Stimulated activated CD4-positive, alpha-beta T cell treated with anti-CD3 and anti-CD28 coated beads, Interleukin-1b, Interleukin-23, amount 100 ng/mL, for 48 hours (primary cell): ENCODE results near the gene RNH1.

Source experiments
- DNase-seq: peaks from one replicate; pipeline ENCODE4 v3.0.0-alpha.2; 2020

The RNH1 gene

DNA sequence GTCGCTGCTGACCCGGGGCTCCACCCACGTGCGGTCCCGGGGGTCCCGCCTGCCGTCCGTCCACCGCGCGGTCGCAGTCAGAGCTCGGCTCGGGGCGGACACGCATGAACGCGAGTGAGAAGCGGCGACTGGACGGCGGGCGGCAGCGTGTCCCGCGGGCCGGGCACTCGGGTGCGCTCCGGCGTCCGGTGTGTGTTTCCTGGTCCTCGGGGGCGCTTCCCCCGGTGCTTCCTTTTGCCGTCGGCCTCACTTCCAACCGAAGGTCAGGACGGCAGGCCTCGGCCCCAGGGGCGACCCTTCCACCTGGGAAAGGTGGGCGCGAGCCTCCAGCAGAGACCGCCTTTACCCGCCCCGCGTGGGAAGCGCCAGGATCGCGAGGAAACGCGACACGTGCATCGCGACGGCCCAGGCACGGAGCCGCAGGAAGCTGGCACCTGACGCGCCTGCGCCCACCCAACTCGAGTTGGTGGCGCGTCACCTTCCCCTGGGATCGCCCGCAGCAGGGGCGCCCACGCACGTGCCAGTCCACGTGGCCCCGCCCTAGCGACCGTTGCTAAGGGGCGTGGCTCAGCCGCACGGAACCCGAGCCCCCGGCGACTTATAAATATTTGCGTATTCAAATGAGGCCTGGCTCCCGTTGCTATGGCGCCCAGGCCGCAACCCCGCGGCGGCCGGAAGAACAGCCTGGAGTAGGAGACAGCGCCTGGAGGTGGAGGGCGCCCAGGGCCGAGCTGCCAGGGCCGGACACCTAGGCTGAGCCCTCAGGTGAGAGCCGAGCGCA, 30.0 kb upstream of the RNH1 start, which contains the start of gene LRRC56:
TSS of gene LRRC56 (plus strand) at position 687 of the 781 bp plus-strand sequence. CDS start 3,158 bp downstream, outside the sequence.
- DNase-seq = peak; percentile 88

DNA sequence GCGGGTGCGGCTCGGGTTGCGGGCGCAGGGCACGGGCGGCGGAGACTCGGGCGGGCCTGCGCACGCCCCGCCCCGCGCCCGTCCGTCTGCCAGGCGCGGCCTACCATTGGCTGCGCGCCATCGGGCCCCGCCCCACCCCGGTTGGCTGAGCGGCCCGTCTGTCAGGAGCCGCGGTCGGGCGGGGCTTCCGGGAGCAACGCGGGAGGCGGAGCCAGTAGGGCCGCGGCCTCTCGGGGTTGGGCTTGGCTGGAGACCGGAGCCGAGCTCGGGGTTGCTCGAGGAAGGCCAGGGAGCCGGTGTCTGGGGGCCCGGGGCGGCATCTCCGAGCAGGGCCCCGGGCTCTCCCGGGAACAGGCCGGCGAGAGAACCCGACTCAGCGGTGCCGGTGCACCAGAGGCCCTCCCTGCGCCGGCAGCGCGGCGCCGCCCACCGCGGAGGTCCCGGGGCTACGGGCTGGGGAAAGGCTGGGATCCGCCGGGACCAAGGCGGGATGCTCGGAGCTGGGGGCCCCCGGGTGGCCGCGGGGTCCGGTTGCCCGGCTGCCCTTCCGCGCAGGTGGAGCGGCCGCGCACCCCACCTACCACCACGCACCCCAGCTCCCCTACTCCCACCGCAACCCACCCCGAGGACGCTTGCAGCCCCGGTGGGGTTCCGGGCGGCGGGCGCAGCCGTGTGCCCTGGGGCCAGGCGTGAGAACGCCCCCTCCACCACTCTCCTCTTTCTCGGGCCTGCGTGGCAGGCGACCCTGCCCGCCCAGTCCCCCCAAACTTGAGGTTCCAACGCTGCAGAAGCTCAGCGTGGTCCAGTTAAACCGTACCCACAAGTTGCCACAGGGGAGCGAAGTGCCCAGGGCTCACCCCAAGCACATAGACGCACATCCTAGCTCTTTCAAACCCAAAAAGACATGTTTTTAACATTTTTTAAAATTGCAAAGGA, 28.7 kb upstream of the RNH1 start, which contains the start of gene HRAS:
TSS of gene HRAS (minus strand) at position 58 of the 936 bp plus-strand sequence.
- DNase-seq = peak; percentile 95

DNA sequence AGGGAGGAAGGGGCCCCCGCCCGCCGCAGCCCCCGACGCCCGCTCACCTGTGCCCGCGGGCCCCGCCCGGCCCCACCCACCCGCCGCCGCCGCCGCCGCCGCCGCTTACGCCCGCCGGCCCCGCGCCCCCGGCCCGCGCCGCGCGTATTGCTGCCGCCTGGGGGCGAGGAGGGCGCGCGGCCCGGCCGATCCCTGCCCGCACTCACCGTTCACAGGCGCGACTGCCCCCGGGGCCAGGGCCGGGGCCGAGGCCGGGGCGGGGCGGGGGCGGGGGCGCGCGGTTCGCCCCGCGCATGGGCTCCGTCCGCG, 28.1 kb upstream of the RNH1 start:
- no peak for DNase-seq

DNA sequence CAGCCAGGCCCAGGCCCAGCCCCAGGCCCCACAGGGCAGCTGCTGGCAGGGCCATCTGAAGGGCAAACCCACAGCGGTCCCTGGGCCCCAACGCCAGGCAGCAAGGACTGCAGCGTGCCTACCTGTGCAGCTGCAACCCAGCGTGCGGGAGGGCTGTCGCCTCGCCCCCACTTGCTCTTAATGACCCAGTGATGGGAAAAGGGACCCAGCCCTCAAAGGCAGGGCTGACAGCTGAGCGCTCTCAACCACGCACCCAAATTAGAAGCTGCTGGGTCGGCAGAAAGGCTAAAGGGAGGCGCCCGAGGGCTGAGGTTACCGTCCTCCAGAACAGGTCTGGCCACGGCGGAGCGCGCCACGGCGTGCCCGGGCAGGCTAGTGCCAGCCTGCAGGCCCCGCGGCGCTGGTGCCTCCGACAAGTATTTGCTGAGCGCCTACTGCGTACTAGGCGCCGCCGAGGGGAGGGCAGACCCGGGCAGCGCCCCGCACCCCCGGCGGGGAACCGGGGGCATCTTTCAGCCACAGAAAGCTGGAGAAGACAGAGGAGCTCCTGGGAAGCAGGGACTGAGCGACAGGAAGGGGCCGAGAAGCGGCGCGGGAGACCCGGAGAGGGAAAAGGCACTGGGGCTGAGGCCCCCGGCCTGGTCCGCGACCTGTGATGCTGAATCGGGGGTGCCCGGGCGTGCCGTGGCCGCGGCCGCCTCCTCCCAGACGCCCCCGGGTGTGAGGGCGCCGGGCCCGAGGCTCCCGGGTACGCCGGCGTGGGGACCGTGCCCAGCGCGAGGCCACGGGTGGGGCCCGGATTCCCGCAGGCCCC, 27.6 kb upstream of the RNH1 start:
- DNase-seq = no peak

DNA sequence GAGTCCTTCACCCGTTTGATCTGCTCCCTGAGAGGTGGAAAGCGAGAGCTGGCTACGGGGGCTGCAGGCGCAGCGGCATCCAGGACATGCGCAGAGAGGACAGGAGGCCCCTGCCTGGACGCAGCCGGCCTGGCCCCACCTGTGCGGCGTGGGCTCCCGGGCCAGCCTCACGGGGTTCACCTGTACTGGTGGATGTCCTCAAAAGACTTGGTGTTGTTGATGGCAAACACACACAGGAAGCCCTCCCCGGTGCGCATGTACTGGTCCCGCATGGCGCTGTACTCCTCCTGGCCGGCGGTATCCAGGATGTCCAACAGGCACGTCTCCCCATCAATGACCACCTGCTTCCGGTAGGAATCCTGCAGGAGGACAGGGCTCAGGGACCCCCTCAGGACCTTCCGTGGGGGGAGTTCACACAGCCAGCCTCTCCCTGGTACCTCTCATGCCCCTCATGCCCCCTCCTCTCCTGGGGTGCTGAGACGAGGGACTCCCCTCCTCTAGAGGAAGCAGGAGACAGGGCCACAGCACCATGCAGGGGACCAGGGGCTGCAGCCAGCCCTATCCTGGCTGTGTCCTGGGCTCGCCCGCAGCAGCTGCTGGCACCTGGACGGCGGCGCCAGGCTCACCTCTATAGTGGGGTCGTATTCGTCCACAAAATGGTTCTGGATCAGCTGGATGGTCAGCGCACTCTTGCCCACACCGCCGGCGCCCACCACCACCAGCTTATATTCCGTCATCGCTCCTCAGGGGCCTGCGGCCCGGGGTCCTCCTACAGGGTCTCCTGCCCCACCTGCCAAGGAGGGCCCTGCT, 26.7 kb upstream of the RNH1 start:
- DNase-seq = no peak

DNA sequence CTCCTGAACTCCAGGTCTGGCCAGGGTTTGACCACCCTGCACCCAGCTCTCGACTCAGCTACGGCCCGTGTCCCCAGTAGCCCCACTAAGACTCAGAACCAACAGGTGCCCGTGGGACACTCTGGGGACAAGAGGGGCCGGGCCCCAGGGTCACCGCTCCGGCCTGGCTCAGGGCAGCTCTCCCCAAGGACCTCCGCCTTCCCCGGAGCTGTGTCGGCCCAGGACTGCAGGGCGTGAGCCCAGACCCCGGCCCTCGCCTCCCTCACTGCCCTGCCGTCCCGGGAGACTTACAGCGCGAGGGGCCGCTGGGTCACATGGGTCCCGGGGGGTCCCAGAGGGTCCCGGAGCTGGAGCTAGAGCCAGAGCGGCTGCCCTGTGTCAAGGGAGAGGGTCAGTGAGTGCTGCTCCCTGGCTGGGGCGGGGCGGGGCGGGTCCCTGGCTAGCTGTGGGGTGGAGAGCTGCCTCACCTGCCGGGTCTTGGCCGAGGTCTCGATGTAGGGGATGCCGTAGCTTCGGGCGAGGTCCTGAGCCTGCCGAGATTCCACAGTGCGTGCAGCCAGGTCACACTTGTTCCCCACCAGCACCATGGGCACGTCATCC, 26.0 kb upstream of the RNH1 start:
- DNase-seq = no peak

DNA sequence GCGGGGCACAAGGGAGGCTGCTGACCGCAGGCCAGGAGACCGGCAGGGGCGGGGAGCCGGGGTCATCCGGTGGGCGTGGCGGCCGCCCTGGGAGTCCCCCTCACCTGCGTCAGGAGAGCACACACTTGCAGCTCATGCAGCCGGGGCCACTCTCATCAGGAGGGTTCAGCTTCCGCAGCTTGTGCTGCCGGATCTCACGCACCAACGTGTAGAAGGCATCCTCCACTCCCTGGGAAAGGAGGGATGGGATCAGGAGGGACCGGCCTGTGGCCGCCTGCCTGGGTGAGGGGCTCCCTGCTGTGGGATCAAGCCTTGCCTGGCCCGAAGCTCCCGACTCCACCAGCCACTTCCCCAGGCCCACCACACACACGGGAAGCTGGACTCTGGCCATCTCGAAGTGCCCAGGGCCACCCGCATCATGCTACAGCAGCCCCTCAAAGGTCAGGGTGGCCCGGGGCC, 25.5 kb upstream of the RNH1 start:
- DNase-seq = no peak

DNA sequence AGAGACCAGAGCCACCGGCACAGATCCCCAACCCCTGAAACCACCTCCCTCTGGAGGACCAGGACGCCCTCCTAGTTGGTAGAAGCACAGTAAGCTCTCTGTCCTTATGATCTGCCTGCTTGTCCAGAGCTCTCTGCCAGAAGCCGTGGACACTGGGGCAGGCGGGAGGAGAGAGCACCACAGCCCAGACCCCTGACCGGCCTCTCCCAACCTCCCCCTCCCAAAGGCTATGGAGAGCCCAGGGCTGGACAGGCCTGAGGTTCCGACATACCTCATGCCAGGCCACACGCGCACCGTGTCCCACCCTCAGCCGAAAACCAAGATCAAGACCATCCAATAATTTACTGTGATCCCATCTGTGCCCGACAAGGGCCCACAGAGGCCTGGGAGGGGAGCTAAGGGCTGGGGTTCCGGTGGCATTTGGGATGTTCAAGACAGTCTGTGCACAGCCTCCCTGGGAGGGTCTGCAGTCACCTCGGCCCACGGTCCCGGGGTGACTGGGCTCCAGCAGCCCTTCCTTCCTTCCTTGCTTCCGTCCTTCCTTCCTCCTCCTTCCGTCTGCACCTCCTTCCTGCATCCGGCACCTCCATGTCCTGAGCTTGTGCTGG, 25.0 kb upstream of the RNH1 start:
- DNase-seq = no peak

DNA sequence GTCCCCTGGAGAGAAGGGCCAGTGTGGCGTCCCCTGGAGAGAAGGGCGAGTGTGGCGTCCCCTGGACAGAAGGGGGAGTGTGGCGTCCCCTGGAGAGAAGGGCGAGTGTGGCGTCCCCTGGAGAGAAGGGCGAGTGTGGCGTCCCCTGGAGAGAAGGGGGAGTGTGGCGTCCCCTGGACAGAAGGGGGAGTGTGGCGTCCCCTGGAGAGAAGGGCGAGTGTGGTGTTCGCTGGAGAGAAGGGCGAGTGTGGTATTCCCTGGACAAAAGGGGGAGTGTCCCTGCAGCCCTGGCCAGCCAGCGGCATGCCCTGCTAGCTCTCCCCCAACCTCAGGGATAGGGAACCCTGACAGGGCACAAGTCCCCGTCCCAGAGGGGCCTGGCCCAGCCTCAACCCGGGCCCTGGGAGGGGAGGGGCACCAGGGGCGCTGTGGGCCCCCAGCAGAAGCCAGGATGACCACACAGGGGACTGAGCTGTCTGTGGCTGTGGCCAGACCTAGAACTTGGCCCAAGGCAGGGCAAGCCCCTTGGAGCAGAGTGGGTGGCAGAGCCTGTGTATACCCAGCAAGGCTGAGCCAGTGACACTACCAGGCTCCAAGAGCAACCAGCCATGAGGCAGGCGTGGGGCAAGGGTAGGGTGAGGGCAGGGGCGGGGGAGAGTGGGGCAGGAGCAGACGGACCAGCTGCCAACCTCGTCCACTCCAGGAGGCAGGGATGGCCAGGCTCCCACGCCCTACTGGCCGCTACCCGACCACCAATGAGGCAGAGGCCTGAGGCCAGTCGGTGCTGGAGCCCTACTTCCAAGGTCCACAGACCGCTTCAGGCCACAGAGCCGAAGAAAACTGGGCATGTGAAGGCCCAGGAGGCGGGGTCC, 24.2 kb upstream of the RNH1 start:
- DNase-seq = no peak

DNA sequence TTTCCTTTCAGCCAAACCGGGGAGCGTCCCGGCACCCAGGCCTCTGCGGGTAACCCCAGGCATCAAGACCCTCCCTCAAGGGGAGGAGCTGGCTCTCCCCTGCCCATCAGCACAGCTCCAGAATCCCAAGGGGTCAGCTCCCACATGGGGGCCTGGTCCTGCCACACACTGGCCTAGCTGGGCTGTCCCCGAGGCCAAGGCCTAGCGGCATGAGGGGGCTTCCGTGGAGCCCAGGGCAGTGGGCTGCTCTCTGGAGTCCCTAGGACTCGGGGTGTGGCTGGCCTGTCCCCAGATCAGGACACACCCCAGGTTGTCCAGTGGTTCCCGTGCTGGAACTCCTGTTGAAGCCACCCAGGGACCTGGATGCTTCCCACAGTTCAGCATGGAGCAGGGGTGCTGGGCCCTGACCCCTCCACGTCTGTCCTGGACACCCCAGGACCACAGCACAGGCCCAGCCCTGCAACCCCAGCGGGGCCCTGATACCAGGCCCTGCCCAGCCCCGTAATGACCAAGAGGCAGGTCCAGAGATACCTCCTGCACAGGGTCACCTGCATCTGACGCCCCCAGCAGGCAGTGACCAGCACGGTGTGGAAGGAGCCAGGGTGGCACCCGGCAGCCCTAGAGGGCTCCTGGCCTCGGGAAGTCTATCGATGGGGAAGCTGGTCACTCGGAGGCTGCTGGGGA, 22.8 kb upstream of the RNH1 start:
- DNase-seq = no peak

DNA sequence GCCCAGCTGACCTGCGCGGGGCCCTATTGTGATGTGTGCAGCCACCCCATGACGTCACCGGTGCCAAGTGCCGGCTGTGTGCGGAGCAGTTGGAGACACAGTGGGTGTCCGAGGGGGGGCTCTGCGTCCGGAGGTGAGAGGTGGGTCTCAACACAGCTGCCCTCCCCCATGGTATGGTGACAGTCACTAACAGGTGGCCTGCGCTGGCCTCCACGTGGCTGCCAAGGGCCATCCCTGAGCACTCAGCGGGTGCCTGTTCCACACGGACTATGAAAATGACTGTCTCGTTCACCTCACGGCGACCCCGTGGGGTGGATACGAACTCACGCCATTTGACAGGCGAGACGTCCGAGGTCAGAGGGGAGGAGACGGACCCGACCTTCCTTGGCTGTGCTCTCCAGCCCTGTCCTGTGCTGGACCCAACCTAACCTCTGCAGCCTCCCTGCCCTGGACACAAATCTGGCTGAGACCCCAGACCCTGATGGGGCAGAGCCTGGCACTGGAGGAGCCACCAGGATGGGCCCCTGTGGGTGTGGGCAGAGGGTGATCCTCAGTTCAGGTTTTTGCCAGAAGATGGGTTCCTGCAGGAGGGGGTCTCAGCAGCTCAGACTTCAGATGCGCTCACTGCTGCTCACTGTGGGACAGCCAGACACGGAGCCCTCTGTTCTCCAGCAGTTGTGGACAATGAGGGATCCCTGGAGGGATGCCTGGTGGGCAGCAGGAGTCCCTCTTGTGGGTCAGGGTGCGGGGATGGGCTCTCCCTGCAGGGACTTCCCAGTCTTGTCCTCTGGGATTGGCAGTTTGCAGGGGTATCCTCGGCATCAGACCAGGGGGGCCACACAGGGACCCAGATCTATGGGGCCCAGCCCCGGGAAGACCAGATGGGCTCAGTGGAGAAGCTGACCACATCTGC, 22.0 kb upstream of the RNH1 start:
- no peak for DNase-seq

DNA sequence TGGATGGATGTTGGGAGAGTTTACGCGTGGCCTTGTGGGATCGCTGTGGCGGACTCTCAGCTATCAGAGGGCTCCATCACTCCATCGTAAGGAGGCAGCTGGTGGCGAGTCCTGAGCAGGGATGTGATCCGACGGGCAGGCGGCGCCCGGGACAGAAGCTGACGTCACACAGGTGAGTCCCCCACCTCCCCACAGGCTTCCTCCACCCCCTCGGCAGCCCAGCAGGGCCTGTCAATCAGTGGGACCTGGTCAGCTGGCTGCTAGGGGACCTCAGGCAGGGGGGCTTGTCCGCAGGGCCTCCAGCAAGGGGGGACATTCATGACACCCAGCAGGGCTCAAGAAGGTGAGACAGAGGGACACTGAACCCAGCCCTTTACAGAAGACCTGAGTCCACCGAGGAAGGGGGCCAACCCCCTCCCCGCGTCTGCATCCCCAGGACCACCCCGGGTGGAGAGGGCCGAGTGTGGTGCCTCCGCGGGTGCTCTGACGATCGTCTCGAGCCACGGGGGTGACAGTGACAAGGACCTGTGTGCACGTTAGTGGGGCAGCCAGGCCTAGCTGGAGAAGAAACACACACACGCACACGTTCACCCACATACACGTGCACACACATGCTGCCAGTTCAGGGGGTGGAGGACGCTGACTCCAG, 21.2 kb upstream of the RNH1 start:
- no peak for DNase-seq

DNA sequence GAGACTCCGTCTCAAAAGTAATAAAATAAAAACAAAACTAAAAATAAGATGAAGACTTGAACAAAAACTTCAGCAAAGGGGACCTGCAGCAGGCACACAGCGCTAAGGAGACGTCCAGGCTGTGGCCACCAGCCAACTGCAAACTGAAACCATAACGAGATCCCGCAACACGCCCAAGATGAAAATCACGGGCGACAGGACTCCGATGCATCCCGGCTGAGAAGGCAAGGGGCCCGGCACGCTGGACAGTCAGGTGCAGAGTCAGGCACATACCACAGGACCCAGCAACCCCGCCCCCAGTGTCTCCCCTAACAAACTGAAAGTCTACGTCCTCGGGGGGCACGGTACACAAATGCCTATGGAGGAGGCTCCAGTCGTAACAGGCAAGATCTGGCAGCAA, 19.1 kb upstream of the RNH1 start:
- DNase-seq = no peak

DNA sequence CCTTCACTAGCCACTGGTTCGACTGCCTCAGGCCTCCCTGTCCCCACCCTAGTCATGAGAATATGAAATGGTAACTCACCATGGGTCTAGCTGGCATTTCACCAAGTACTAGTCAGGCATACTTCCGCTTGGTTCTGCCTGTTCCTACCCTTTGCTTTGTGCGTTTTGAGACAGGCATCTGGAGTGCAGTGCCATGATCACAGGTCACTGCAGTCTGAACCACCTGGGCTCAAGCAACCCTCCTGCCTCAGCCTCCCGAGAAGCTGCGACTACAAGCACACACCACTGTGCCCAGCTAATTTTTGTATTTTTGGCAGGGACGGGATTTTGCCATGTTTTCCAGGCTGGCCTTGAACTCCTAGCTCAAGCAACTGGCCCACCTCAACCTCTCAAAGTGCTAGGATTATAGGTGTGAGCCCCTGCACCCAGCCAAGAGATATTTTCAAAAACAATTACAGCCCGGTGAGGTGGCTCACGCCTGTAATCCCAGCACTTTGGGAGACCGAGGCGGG, 14.2 kb upstream of the RNH1 start:
- no peak for DNase-seq

DNA sequence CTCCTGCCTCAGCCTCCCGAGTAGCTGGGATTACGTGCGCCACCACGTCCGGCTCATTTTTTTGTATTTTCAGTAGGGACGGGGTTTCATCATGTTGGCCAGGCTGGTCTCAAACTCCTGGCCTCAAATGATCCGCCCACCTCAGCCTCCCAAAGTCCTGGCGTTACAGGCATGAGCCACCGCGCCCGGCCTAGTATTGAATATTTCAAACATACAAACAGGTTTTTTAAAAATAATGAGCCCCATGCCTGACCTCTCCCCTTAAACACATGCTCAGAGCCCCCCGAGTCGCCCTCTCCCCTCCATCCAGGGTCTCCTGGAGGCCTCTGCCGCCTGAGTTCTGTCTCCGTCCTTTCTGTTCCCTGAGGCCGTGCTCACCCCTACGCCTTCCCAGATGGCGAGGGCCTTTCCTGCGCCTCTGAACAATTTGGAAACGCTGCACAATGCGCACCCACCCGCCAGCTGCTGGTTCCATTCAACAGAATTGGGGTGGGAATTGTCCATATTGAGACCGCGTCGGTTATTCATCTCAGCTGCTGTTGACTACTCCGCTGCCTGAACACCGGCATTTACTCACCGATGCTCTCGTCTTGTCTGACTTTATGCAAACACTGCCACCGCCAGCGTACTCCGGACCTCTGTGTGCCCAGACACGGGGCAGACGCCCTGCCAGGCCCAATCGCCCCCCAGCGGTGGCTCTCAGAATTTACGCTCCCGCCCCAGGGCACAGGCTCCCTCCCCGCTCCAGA, 13.6 kb upstream of the RNH1 start:
- DNase-seq = no peak

DNA sequence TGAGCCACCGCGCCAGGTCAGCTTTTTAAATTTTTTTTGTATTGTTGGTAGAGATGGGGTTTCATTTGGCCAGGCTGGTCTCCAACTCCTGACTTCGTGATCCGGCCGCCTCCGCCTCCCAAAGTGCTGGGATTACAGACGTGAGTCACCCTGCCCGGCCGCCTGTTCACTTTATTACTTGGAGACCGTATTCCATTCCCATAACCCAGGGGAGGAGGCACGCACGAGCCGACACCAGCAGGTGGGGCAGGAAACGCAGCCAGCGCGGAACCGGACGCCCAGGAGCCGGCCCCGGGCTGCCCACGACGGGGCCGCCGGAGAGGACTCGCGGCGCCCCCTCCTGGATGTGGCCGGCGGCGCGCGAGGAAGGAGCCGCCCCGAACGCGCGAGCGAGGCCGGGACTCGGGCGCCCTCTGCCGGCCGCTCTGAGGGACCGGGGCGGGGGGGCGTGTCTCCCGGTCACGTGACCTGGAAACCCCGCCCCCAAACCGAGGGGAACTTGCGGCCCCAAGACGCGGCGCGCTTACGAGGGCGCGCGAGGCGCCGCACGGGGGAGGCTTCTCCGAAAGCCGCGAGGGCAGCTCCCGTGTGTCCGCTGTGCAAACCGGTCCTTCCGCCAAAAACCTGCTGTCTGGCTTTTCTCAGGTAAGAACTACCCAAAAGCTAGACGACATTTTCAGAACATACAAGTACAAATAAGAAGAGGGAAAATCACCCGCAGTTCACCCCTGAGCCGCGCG, 11.6 kb upstream of the RNH1 start:
- peak; percentile 89 for DNase-seq
